CD14-positive monocyte (primary cell): ENCODE results near the gene KRTAP10-1. TPM values are rescaled to one million over a fixed set of nuclear protein-coding genes. Genes with fewer than 3 reads are reported as not detected.

Experiments used
- DNase-seq, 3 donors: peaks; one replicate each; pipeline ENCODE4 v3.0.0-alpha.2; 2011 to 2022
- H2AFZ ChIP-seq: 2 replicates; pipeline ENCODE4 v1.6.0; 2012; ENCODE audit warnings: mild to moderate bottlenecking, low read depth, low read length, inconsistent platforms; ENCODE audit not compliant: insufficient read depth, poor library complexity, severe bottlenecking
- H3K27ac ChIP-seq, 2 donors: 1 replicate in 1 of 2; 2 replicates in 1 of 2; pipeline ENCODE4 v1.5.1; 2012 to 2013; ENCODE audit warnings: low read length in 2 of 2, control low read depth in 1 of 2, inconsistent platforms in 1 of 2, low read depth in 1 of 2, mild to moderate bottlenecking in 1 of 2
- H3K27me3 ChIP-seq, 2 donors: one replicate each; pipeline versions ENCODE4 v1.6.0 to v1.6.1; 2011 to 2013; ENCODE audit warnings: low read length in 2 of 2; ENCODE audit not compliant: control insufficient read depth in 2 of 2, insufficient read depth in 2 of 2
- H3K36me3 ChIP-seq, 2 donors: replicated peaks in 1 of 2; 1 replicate in 1 of 2; 2 replicates in 1 of 2; pipeline versions ENCODE4 v1.5.1 to v1.6.1; 2012 to 2013; ENCODE audit warnings: low read length in 2 of 2, control low read depth in 1 of 2, inconsistent platforms in 1 of 2, mild to moderate bottlenecking in 1 of 2; ENCODE audit not compliant: insufficient read depth in 2 of 2, control insufficient read depth in 1 of 2
- H3K4me1 ChIP-seq, 2 donors: 1 replicate in 1 of 2; 2 replicates in 1 of 2; pipeline versions ENCODE4 v1.5.1 to v1.6.1; 2012 to 2013; ENCODE audit warnings: low read length in 2 of 2, control low read depth in 1 of 2, inconsistent platforms in 1 of 2, mild to moderate bottlenecking in 1 of 2, moderate library complexity in 1 of 2; ENCODE audit not compliant: insufficient read depth in 2 of 2, control insufficient read depth in 1 of 2
- H3K4me2 ChIP-seq: replicated peaks from 2 replicates; pipeline ENCODE3; 2012; ENCODE audit warnings: low read length, moderate library complexity, mild to moderate bottlenecking; ENCODE audit not compliant: poor library complexity, severe bottlenecking; ENCODE audit errors: extremely low read depth
- H3K4me3 ChIP-seq, 3 experiments: fragments of 200-600 bp in 1 of 3; sonication (generic) in 1 of 3; replicated peaks in 1 of 3; 1 replicate in 2 of 3; 2 replicates in 1 of 3; pipeline ENCODE4 v1.5.1; 2011 to 2013; ENCODE audit warnings: low read length in 3 of 3, mild to moderate bottlenecking in 3 of 3, control low read depth in 2 of 3, low read depth in 2 of 3, inconsistent platforms in 1 of 3, moderate library complexity in 1 of 3
- H3K79me2 ChIP-seq: 2 replicates; pipeline ENCODE4 v1.6.0; 2012; ENCODE audit warnings: mild to moderate bottlenecking, control low read depth, inconsistent platforms, low read length, moderate library complexity; ENCODE audit not compliant: insufficient read depth
- H3K9ac ChIP-seq: 2 replicates; pipeline ENCODE4 v1.6.0; 2017; ENCODE audit warnings: low read length, mild to moderate bottlenecking; ENCODE audit not compliant: insufficient read depth, poor library complexity, severe bottlenecking
- H3K9me3 ChIP-seq, 2 donors: replicated peaks in 1 of 2; 1 replicate in 1 of 2; 2 replicates in 1 of 2; pipeline versions ENCODE4 v1.5.1 to v1.6.1; 2012 to 2013; ENCODE audit warnings: low read length in 2 of 2, control low read depth in 1 of 2; ENCODE audit not compliant: control insufficient read depth in 1 of 2, insufficient read depth in 1 of 2
- H4K20me1 ChIP-seq: 2 replicates; pipeline ENCODE4 v1.6.0; 2012; ENCODE audit warnings: mild to moderate bottlenecking, low read length, control low read depth, moderate library complexity; ENCODE audit not compliant: insufficient read depth
- H3K27ac Mint-ChIP-seq, 7 donors: one replicate each; pipeline ENCODE4 v1.8.0; 2020; ENCODE audit warnings: mild to moderate bottlenecking in 7 of 7, mixed read lengths in 7 of 7, moderate library complexity in 6 of 7, inconsistent platforms in 2 of 7
- H3K27me3 Mint-ChIP-seq, 3 donors: one replicate each; pipeline ENCODE4 v1.8.0; 2021 to 2022; ENCODE audit warnings: low read depth in 3 of 3, mild to moderate bottlenecking in 3 of 3, mixed read lengths in 3 of 3, moderate library complexity in 3 of 3, inconsistent platforms in 1 of 3
- H3K36me3 Mint-ChIP-seq, 2 donors: one replicate each; pipeline ENCODE4 v1.8.0; 2020; ENCODE audit warnings: mixed read lengths in 2 of 2, inconsistent platforms in 1 of 2, mild to moderate bottlenecking in 1 of 2
- H3K4me1 Mint-ChIP-seq: one replicate; pipeline ENCODE4 v1.8.0; 2020; ENCODE audit warnings: mild to moderate bottlenecking, mixed read lengths
- H3K4me3 Mint-ChIP-seq, 2 donors: one replicate each; pipeline ENCODE4 v1.8.0; 2020; ENCODE audit warnings: mild to moderate bottlenecking in 2 of 2, mixed read lengths in 2 of 2, moderate library complexity in 1 of 2
- H3K9me3 Mint-ChIP-seq, 7 donors: one replicate each; pipeline ENCODE4 v1.8.0; 2020 to 2022; ENCODE audit warnings: mixed read lengths in 7 of 7, mild to moderate bottlenecking in 6 of 7, moderate library complexity in 6 of 7, inconsistent platforms in 2 of 7
- WGBS: methylation state at CpG from one replicate; pipeline ENCODE4 v1.1.5; 2013; ENCODE audit warnings: missing lambda C conversion rate; ENCODE audit not compliant: insufficient coverage; 5-methylcytosine and 5-hydroxymethylcytosine counted together
- intact Hi-C, 2 donors: fragments of 100-400 bp; cut with micrococcal nuclease; formaldehyde crosslinking; loops; one replicate each; pipeline versions ENCODE4 v1.15.0 to v1.15.1; 2023
- polyA plus RNA-seq, 3 donors: library from polyadenylated mRNA; depleted of rRNA in 1 of 3; unstranded in 2 of 3; stranded (reverse) in 1 of 3; fragments of 300-500 nt in 2 of 3; fragments of >200 nt in 1 of 3; fragmentation: Illumina TruSeq in 2 of 3; gene quantifications; 1 replicate in 2 of 3; 2 replicates in 1 of 3; pipeline ENCODE4 v1.2.3, GENCODE V29; 2012 to 2021
- TF ChIP-seq, protein P1 (sequence below): fragments of 200-600 bp; IDR thresholded peaks from one replicate; pipeline ENCODE4 v1.8.0; 2022; ENCODE audit warnings: antibody characterized with exemption, mild to moderate bottlenecking

Gene KRTAP10-1
- polyA plus RNA-seq, 3 donors, result not detected

- no peak for DNase-seq
- no peaks in the 10 kb centered on the region for H3K4me1 Mint-ChIP-seq
Measured at GRCh38 chr21:44527983-44528633, 11.9 kb downstream of the KRTAP10-1 start.

GRCh38 chr21:44527156-44527982, 12.6 kb downstream of the KRTAP10-1 start:
- Mint-ChIP-seq H3K4me3 (no peak overlapping the region), H3K4me1 (no peaks in the 10 kb centered on the region), H3K27me3 (peaks cover 1 to 6% (median 5%) of the 10 kb centered on the region in 3 donors), H3K9me3 (peaks cover 0 to 3% (median 0%) of the 10 kb centered on the region in 7 donors), H3K27ac (no peak overlapping the region), H3K36me3 (no peaks in the 10 kb centered on the region)
- Histone ChIP-seq H3K27me3 (no peaks in the 10 kb centered on the region), H2AFZ (no peak overlapping the region), H3K4me2 (no peak overlapping the region), H3K79me2 (no peaks in the 10 kb centered on the region), H3K36me3 (no peaks in the 10 kb centered on the region), H3K27ac (no peak overlapping the region), H3K9ac (no peak overlapping the region), H3K4me1 (no peaks in the 10 kb centered on the region), H4K20me1 (no peaks in the 10 kb centered on the region), H3K4me3 (no peak overlapping the region), H3K9me3 (peaks cover 7 to 17% of the 10 kb centered on the region in 2 donors)
- 96% methylated on average over 25 of the region's 37 CpGs for WGBS
- no peak for DNase-seq
- TF ChIP-seq, protein P1, sequence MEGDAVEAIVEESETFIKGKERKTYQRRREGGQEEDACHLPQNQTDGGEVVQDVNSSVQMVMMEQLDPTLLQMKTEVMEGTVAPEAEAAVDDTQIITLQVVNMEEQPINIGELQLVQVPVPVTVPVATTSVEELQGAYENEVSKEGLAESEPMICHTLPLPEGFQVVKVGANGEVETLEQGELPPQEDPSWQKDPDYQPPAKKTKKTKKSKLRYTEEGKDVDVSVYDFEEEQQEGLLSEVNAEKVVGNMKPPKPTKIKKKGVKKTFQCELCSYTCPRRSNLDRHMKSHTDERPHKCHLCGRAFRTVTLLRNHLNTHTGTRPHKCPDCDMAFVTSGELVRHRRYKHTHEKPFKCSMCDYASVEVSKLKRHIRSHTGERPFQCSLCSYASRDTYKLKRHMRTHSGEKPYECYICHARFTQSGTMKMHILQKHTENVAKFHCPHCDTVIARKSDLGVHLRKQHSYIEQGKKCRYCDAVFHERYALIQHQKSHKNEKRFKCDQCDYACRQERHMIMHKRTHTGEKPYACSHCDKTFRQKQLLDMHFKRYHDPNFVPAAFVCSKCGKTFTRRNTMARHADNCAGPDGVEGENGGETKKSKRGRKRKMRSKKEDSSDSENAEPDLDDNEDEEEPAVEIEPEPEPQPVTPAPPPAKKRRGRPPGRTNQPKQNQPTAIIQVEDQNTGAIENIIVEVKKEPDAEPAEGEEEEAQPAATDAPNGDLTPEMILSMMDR, result no peak
- intact Hi-C loops, result no loop called here

More at GRCh38 chr21:44527983-44528633, 11.9 kb downstream of the KRTAP10-1 start:
- no peak overlapping the region for H3K27ac Mint-ChIP-seq
- H3K27ac ChIP-seq, result no peak overlapping the region
- no peaks in the 10 kb centered on the region for H3K27me3 ChIP-seq
- H3K36me3 Mint-ChIP-seq, result no peaks in the 10 kb centered on the region
- no peaks in the 10 kb centered on the region for H3K79me2 ChIP-seq
- H3K9me3 Mint-ChIP-seq, result peaks cover 0 to 3% (median 0%) of the 10 kb centered on the region in 7 donors
- intact Hi-C loops, result no loop called here
- no peak overlapping the region for H3K4me2 ChIP-seq
- H3K9me3 ChIP-seq, result peaks cover 3 to 17% of the 10 kb centered on the region in 2 donors
- WGBS, result 91% methylated on average over 18 of the region's 18 CpGs
- peaks cover 1 to 8% (median 5%) of the 10 kb centered on the region in 3 donors for H3K27me3 Mint-ChIP-seq
- H4K20me1 ChIP-seq, result no peaks in the 10 kb centered on the region
- TF ChIP-seq, protein P1, result no peak
- no peaks in the 10 kb centered on the region for H3K36me3 ChIP-seq
- H2AFZ ChIP-seq, result no peak overlapping the region
- H3K4me3 Mint-ChIP-seq, result no peak overlapping the region
- H3K4me1 ChIP-seq, result no peaks in the 10 kb centered on the region
- no peak overlapping the region for H3K4me3 ChIP-seq
- H3K9ac ChIP-seq, result no peak overlapping the region
